CD14-positive monocyte (primary cell): ENCODE measurements around the gene NEO1. TPM values are rescaled to one million over a fixed set of nuclear protein-coding genes. Genes with fewer than 3 reads are reported as not detected.

Source experiments
- DNase-seq, 3 donors: peaks; one replicate each; pipeline ENCODE4 v3.0.0-alpha.2; 2011 to 2022
- H2AFZ ChIP-seq: 2 replicates; pipeline ENCODE4 v1.6.0; 2012; ENCODE audit warnings: mild to moderate bottlenecking, low read depth, low read length, inconsistent platforms; ENCODE audit not compliant: insufficient read depth, poor library complexity, severe bottlenecking
- H3K27ac ChIP-seq, 2 donors: 1 replicate in 1 of 2; 2 replicates in 1 of 2; pipeline ENCODE4 v1.5.1; 2012 to 2013; ENCODE audit warnings: low read length in 2 of 2, control low read depth in 1 of 2, inconsistent platforms in 1 of 2, low read depth in 1 of 2, mild to moderate bottlenecking in 1 of 2
- H3K27me3 ChIP-seq, 2 donors: one replicate each; pipeline versions ENCODE4 v1.6.0 to v1.6.1; 2011 to 2013; ENCODE audit warnings: low read length in 2 of 2; ENCODE audit not compliant: control insufficient read depth in 2 of 2, insufficient read depth in 2 of 2
- H3K36me3 ChIP-seq, 2 donors: replicated peaks in 1 of 2; 1 replicate in 1 of 2; 2 replicates in 1 of 2; pipeline versions ENCODE4 v1.5.1 to v1.6.1; 2012 to 2013; ENCODE audit warnings: low read length in 2 of 2, control low read depth in 1 of 2, inconsistent platforms in 1 of 2, mild to moderate bottlenecking in 1 of 2; ENCODE audit not compliant: insufficient read depth in 2 of 2, control insufficient read depth in 1 of 2
- H3K4me1 ChIP-seq, 2 donors: 1 replicate in 1 of 2; 2 replicates in 1 of 2; pipeline versions ENCODE4 v1.5.1 to v1.6.1; 2012 to 2013; ENCODE audit warnings: low read length in 2 of 2, control low read depth in 1 of 2, inconsistent platforms in 1 of 2, mild to moderate bottlenecking in 1 of 2, moderate library complexity in 1 of 2; ENCODE audit not compliant: insufficient read depth in 2 of 2, control insufficient read depth in 1 of 2
- H3K4me2 ChIP-seq: replicated peaks from 2 replicates; pipeline ENCODE3; 2012; ENCODE audit warnings: low read length, moderate library complexity, mild to moderate bottlenecking; ENCODE audit not compliant: poor library complexity, severe bottlenecking; ENCODE audit errors: extremely low read depth
- H3K4me3 ChIP-seq, 3 experiments: fragments of 200-600 bp in 1 of 3; sonication (generic) in 1 of 3; replicated peaks in 1 of 3; 1 replicate in 2 of 3; 2 replicates in 1 of 3; pipeline ENCODE4 v1.5.1; 2011 to 2013; ENCODE audit warnings: low read length in 3 of 3, mild to moderate bottlenecking in 3 of 3, control low read depth in 2 of 3, low read depth in 2 of 3, inconsistent platforms in 1 of 3, moderate library complexity in 1 of 3
- H3K79me2 ChIP-seq: 2 replicates; pipeline ENCODE4 v1.6.0; 2012; ENCODE audit warnings: mild to moderate bottlenecking, control low read depth, inconsistent platforms, low read length, moderate library complexity; ENCODE audit not compliant: insufficient read depth
- H3K9ac ChIP-seq: 2 replicates; pipeline ENCODE4 v1.6.0; 2017; ENCODE audit warnings: low read length, mild to moderate bottlenecking; ENCODE audit not compliant: insufficient read depth, poor library complexity, severe bottlenecking
- H3K9me3 ChIP-seq, 2 donors: replicated peaks in 1 of 2; 1 replicate in 1 of 2; 2 replicates in 1 of 2; pipeline versions ENCODE4 v1.5.1 to v1.6.1; 2012 to 2013; ENCODE audit warnings: low read length in 2 of 2, control low read depth in 1 of 2; ENCODE audit not compliant: control insufficient read depth in 1 of 2, insufficient read depth in 1 of 2
- H4K20me1 ChIP-seq: 2 replicates; pipeline ENCODE4 v1.6.0; 2012; ENCODE audit warnings: mild to moderate bottlenecking, low read length, control low read depth, moderate library complexity; ENCODE audit not compliant: insufficient read depth
- H3K27ac Mint-ChIP-seq, 7 donors: one replicate each; pipeline ENCODE4 v1.8.0; 2020; ENCODE audit warnings: mild to moderate bottlenecking in 7 of 7, mixed read lengths in 7 of 7, moderate library complexity in 6 of 7, inconsistent platforms in 2 of 7
- H3K27me3 Mint-ChIP-seq, 3 donors: one replicate each; pipeline ENCODE4 v1.8.0; 2021 to 2022; ENCODE audit warnings: low read depth in 3 of 3, mild to moderate bottlenecking in 3 of 3, mixed read lengths in 3 of 3, moderate library complexity in 3 of 3, inconsistent platforms in 1 of 3
- H3K36me3 Mint-ChIP-seq, 2 donors: one replicate each; pipeline ENCODE4 v1.8.0; 2020; ENCODE audit warnings: mixed read lengths in 2 of 2, inconsistent platforms in 1 of 2, mild to moderate bottlenecking in 1 of 2
- H3K4me1 Mint-ChIP-seq: one replicate; pipeline ENCODE4 v1.8.0; 2020; ENCODE audit warnings: mild to moderate bottlenecking, mixed read lengths
- H3K4me3 Mint-ChIP-seq, 2 donors: one replicate each; pipeline ENCODE4 v1.8.0; 2020; ENCODE audit warnings: mild to moderate bottlenecking in 2 of 2, mixed read lengths in 2 of 2, moderate library complexity in 1 of 2
- H3K9me3 Mint-ChIP-seq, 7 donors: one replicate each; pipeline ENCODE4 v1.8.0; 2020 to 2022; ENCODE audit warnings: mixed read lengths in 7 of 7, mild to moderate bottlenecking in 6 of 7, moderate library complexity in 6 of 7, inconsistent platforms in 2 of 7
- CTCF ChIP-seq: fragments of 200-600 bp; IDR thresholded peaks from one replicate; pipeline ENCODE4 v1.8.0; 2022; ENCODE audit warnings: antibody characterized with exemption, mild to moderate bottlenecking
- WGBS: methylation state at CpG from one replicate; pipeline ENCODE4 v1.1.5; 2013; ENCODE audit warnings: missing lambda C conversion rate; ENCODE audit not compliant: insufficient coverage; 5-methylcytosine and 5-hydroxymethylcytosine counted together
- intact Hi-C, 2 donors: fragments of 100-400 bp; cut with micrococcal nuclease; formaldehyde crosslinking; loops; one replicate each; pipeline versions ENCODE4 v1.15.0 to v1.15.1; 2023
- polyA plus RNA-seq, 3 donors: library from polyadenylated mRNA; depleted of rRNA in 1 of 3; unstranded in 2 of 3; stranded (reverse) in 1 of 3; fragments of 300-500 nt in 2 of 3; fragments of >200 nt in 1 of 3; fragmentation: Illumina TruSeq in 2 of 3; gene quantifications; 1 replicate in 2 of 3; 2 replicates in 1 of 3; pipeline ENCODE4 v1.2.3, GENCODE V29; 2012 to 2021

NEO1 gene
- polyA plus RNA-seq, 3 donors: 0.03 to 0.06 TPM; not detected in 1

- H3K36me3 ChIP-seq: no peaks in the 10 kb centered on the region
- H3K27me3 Mint-ChIP-seq: peaks cover 19 to 29% (median 19%) of the 10 kb centered on the region in 3 donors
- no peak overlapping the region for H2AFZ ChIP-seq
- no peaks in the 10 kb centered on the region for H4K20me1 ChIP-seq
- H3K27ac Mint-ChIP-seq: no peak overlapping the region
- H3K4me2 ChIP-seq: no peak overlapping the region
- no peaks in the 10 kb centered on the region for H3K36me3 Mint-ChIP-seq
- H3K4me3 Mint-ChIP-seq: no peak overlapping the region
- TF ChIP-seq CTCF: no peak
- H3K27ac ChIP-seq: no peak overlapping the region
- H3K4me3 ChIP-seq: no peak overlapping the region
- H3K9me3 ChIP-seq: no peaks in the 10 kb centered on the region
- intact Hi-C loops: no loop called here
- H3K79me2 ChIP-seq: no peaks in the 10 kb centered on the region
- H3K9ac ChIP-seq: no peak overlapping the region
- 80% methylated on average over 1 of the region's 5 CpGs for WGBS
- H3K27me3 ChIP-seq: peaks cover 12% of the 10 kb centered on the region in 2 donors
- DNase-seq: no peak
- peaks cover 0 to 5% (median 0%) of the 10 kb centered on the region in 7 donors for H3K9me3 Mint-ChIP-seq
- no peaks in the 10 kb centered on the region for H3K4me1 ChIP-seq
- no peaks in the 10 kb centered on the region for H3K4me1 Mint-ChIP-seq
These were observed 181.4 kb downstream of the NEO1 start for GRCh38 chr15:73233623-73234022.

GRCh38 chr15:73237910-73238309 lies 185.6 kb downstream of the NEO1 start:
- no CpG with 5 or more reads among the region's 3 CpGs for WGBS
- Mint-ChIP-seq H3K4me1 (no peaks in the 10 kb centered on the region), H3K9me3 (no peaks in the 10 kb centered on the region), H3K27ac (no peak overlapping the region), H3K27me3 (peaks cover 10 to 11% (median 11%) of the 10 kb centered on the region in 3 donors), H3K4me3 (no peak overlapping the region), H3K36me3 (no peaks in the 10 kb centered on the region)
- Histone ChIP-seq H3K79me2 (no peaks in the 10 kb centered on the region), H2AFZ (no peak overlapping the region), H3K9ac (no peak overlapping the region), H4K20me1 (no peaks in the 10 kb centered on the region), H3K4me2 (no peak overlapping the region), H3K4me3 (no peak overlapping the region), H3K27ac (no peak overlapping the region), H3K9me3 (no peaks in the 10 kb centered on the region), H3K36me3 (no peaks in the 10 kb centered on the region), H3K4me1 (no peaks in the 10 kb centered on the region), H3K27me3 (peaks cover 4 to 9% of the 10 kb centered on the region in 2 donors)
- TF ChIP-seq CTCF: no peak
- intact Hi-C loops: no loop called here
- no peak for DNase-seq
